IPS DF 6.9 (cell line): ENCODE data around the gene GAS6.
A peak's percentile ranks its signal among the peaks of the same experiment; 100 is the strongest.
"Not testable (repeated sequence)": the region's sequence is repeated elsewhere in the genome, so short reads cannot be mapped to it uniquely, and the experiment has no call there.

ENCODE experiments used
- DNase-seq: peaks from one replicate; pipeline ENCODE4 v3.0.0-alpha.2; 2013; ENCODE audit warnings: low read depth, low spot score
- H3K27ac ChIP-seq: one replicate; pipeline ENCODE4 v1.5.1; 2013; ENCODE audit warnings: low read length, control low read depth
- H3K27me3 ChIP-seq: 2 replicates; pipeline ENCODE4 v1.6.1; 2013; ENCODE audit warnings: mild to moderate bottlenecking, low read length; ENCODE audit not compliant: control insufficient read depth, insufficient read depth
- H3K36me3 ChIP-seq: 2 replicates; pipeline ENCODE4 v1.6.1; 2013; ENCODE audit warnings: low read length; ENCODE audit not compliant: control insufficient read depth, insufficient read depth
- H3K4me1 ChIP-seq: 2 replicates; pipeline ENCODE4 v1.6.1; 2013; ENCODE audit warnings: low read length; ENCODE audit not compliant: control insufficient read depth, insufficient read depth
- H3K4me3 ChIP-seq: 2 replicates; pipeline ENCODE4 v1.5.1; 2013; ENCODE audit warnings: mild to moderate bottlenecking, low read length
- H3K9me3 ChIP-seq: 2 replicates; pipeline ENCODE4 v1.6.1; 2013; ENCODE audit warnings: low read length, inconsistent platforms; ENCODE audit not compliant: control insufficient read depth, insufficient read depth
- WGBS: extraction: QIAGEN DNeasy Blood & Tissue Kit; methylation state at CpG from one replicate; pipeline ENCODE4 v1.1.7; 2013; ENCODE audit warnings: mixed read lengths, missing lambda C conversion rate; ENCODE audit not compliant: insufficient read length, insufficient coverage; 5-methylcytosine and 5-hydroxymethylcytosine counted together

GAS6 gene

DNA sequence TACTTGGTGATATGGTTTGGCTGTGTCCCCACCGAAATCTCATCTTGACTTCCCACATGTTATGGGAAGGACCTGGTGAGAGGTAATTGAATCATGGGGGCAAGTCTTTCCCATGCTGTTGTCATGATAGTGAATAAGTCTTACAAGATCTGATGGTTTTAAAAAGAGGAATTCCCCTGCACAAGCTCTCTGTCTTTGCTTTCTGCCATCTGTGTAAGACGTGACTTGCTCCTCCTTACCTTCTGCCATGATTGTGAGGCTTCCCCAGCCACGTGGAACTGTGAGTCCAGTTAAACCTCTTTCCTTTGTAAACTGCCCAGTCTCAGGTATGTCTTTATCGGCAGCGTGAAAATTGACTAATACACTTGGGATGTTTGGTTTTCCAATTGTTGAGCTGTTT is 4.0 kb upstream of the GAS6 start:
- H3K4me3 ChIP-seq, H3K27ac ChIP-seq, DNase-seq, H3K4me1 ChIP-seq, H3K9me3 ChIP-seq, H3K36me3 ChIP-seq, H3K27me3 ChIP-seq: not testable (repeated sequence)
- WGBS: no CpG with 5 or more reads among the region's 5 CpGs

GRCh38 chr13:113865427-113865826 is 1.6 kb upstream of the GAS6 start:
- H3K27ac ChIP-seq: no peak overlapping the region
- no peaks in the 10 kb centered on the region for H3K9me3 ChIP-seq
- no peak for DNase-seq
- peaks cover 5% of the 10 kb centered on the region; the same call in 1 of the 2 replicates for H3K27me3 ChIP-seq
- H3K36me3 ChIP-seq: no peaks in the 10 kb centered on the region
- peaks cover 15% of the 10 kb centered on the region for H3K4me1 ChIP-seq
- no peak overlapping the region for H3K4me3 ChIP-seq
- no CpG with 5 or more reads among the region's 4 CpGs for WGBS

DNA sequence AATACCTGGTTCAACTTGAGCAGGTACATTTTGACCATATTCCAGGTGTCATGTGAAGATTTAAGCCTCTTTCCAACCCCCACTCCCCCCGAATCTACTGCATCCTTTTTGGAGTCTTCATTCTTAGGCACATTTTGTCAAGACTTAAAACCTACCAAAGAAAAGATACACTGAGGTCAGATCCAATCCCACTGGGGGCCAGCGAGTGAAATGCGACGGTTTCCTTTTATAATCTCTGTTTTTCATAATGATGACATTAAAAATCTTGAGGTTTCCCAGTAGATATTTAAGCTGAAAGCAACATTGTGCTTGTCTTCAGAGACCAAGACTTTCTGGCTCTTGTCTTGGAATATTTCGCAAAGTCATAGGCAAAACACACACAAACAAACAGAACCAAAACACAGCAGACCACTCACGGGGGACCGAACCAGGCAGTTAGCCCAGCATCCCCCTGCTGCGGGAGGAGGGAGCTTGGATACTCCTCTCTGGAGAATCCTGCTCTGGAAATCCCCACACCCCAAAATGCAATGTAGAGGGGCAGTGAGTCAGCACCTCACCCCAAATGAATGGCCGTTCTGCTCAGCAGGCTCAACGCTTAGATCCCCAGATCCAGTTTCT is 506 bp upstream of the GAS6 start:
- H3K4me3 ChIP-seq: peak overlapping the region; percentile 64; the same call in 1 of the 2 replicates
- DNase-seq: no peak
- no peaks in the 10 kb centered on the region for H3K9me3 ChIP-seq
- WGBS: no CpG with 5 or more reads among the region's 10 CpGs
- no peaks in the 10 kb centered on the region for H3K36me3 ChIP-seq
- H3K27me3 ChIP-seq: peaks cover 5% of the 10 kb centered on the region; the same call in 1 of the 2 replicates
- no peak overlapping the region for H3K27ac ChIP-seq
- H3K4me1 ChIP-seq: peaks cover 18% of the 10 kb centered on the region

DNA sequence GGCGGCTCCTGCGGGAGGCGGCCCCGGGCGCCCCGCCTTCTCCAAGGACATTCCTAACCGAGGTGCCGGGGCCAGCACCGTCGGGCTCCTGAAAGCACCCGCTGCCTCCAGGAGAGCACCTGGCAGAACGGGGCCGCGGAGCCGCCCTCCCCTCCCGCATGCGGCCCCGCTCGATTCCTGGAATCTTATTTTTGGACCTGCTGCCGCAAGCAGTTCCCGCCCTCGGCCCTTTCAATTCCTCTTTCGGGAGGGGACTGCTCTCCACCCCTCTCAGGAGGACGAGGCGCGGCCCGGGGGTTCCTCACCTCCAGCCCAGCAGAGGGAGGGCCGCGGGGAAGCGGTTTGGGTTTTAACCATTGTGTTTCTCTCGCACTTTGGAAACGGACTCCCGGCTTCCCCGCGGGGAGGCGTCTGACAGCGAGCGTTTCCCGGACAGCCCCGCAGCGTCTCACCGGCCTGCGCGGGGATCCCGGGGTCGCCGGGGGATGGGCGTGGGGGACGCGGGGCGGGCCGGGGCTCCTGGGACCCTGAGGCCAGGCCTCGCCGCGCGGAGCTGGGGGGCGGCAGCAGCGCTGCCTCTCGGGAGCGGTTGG is 849 bp downstream of the GAS6 start:
- H3K4me1 ChIP-seq: peaks cover 19% of the 10 kb centered on the region
- no peaks in the 10 kb centered on the region for H3K9me3 ChIP-seq
- WGBS: no CpG with 5 or more reads among the region's 60 CpGs
- peaks cover 5% of the 10 kb centered on the region; the same call in 1 of the 2 replicates for H3K27me3 ChIP-seq
- no peaks in the 10 kb centered on the region; the same call in 1 of the 2 replicates for H3K36me3 ChIP-seq
- peak overlapping the region; percentile 64; the same call in 1 of the 2 replicates for H3K4me3 ChIP-seq
- no peak for DNase-seq
- H3K27ac ChIP-seq: no peak overlapping the region

DNA sequence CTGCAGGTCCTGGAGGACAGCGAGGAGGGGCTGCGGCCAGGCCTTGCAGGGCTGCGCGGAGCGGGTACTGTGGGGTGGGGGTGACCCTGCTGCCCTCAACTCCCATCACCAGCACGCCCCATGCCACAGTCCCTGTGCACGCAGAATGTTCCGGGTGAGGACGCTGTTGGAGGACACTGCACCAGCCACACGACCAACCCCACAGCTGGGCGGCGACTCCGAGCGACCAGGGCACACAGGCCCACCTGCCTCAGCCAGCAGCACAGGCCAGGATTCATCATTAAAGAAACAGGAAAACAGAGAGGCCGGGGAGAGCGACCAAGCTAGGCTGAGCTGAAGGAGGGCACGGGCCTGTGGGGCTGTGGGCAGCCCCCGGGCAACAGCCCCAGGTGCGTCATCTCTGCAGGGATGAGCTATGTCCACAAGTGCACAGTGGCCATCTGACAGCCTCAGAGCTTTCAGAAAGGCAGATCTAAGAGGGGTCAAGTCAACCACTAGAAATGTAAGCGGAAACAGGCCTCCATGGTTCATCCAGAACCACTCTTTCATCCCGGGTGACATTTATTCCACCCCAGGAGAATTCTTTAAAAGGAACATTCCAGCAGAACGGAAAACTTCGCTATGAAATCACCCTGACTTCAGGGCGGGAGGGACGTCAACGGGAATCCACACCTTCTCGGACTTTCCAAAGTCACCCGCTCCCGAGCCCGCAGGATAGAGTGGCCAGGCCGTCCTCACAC is 1.5 kb downstream of the GAS6 start:
- Histone ChIP-seq H3K4me3 (no peak overlapping the region), H3K27me3 (peaks cover 5% of the 10 kb centered on the region; the same call in 1 of the 2 replicates), H3K36me3 (no peaks in the 10 kb centered on the region; the same call in 1 of the 2 replicates), H3K27ac (no peak overlapping the region), H3K9me3 (no peaks in the 10 kb centered on the region), H3K4me1 (peaks cover 19% of the 10 kb centered on the region)
- DNase-seq: no peak
- no CpG with 5 or more reads among the region's 31 CpGs for WGBS

DNA sequence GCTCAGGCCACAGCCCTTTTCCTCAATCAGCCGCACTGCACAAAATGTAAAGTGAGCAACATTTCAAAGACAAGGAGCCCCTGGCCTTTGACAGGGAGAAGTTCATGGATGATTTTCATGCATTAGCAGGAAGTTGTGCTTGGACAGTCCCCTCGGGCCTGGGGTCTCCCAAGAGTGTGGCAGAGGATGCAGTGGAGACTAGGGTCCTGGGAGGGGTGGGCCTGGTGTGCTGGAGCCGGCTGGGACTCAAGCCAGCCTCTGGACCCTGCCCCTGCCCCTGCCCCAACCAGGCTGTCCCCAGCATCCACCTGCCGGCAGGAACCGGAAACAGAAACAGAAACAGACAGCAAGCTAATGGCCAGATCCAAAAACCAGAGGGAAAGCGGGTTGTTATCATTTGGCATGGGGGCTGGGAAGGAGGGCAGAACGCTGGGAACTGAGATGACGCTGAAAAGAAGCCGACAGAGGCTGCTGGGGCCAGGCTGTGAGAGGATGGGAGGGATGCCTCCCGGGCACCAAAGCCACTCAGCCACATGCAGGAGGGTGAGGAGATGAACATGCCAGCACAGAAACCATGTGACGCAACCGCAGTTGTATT is 2.3 kb downstream of the GAS6 start:
- peaks cover 5% of the 10 kb centered on the region; the same call in 1 of the 2 replicates for H3K27me3 ChIP-seq
- H3K4me1 ChIP-seq: peaks cover 19% of the 10 kb centered on the region
- no peaks in the 10 kb centered on the region for H3K9me3 ChIP-seq
- no peak overlapping the region for H3K4me3 ChIP-seq
- no peak for DNase-seq
- no CpG with 5 or more reads among the region's 12 CpGs for WGBS
- no peaks in the 10 kb centered on the region; the same call in 1 of the 2 replicates for H3K36me3 ChIP-seq
- H3K27ac ChIP-seq: no peak overlapping the region

DNA sequence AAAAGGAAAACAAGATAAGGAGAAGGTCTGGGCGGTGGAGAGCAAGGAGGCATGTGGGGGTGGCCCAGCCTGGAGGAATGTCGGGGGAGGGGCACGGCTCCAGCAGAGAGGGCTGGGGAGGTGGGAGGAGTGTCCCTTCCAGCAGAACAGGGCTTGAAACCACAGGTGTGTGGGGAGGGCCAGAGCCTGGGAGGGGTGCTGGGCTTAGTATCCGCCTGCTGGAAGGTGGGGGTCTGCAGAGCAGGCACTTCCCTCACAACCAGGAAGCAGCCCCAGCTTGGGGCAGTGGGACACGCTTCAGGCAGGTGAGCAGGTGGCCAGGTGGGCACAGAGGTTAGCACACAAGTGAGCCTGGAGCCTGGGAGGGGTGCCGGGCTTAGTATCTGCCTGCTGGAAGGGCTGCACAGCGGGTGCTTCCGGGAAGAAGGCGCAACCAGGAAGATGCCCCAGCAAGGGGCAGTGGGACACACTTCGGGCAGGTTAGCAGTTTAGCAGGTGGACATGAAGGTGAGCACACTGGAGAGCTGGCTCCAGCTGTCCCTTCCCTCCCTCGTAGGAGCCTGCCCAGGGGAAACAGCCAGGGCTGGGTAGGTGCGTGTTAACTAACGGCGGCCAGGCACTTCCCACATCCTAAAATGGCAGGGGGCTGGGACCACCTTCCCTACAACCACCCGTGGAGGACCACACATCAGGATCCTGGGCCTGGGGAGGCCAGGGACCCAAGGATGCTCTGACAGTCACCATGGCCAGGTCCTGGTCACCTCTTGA is 3.0 kb downstream of the GAS6 start:
- H3K27me3 ChIP-seq: peaks cover 5% of the 10 kb centered on the region; the same call in 1 of the 2 replicates
- no peak for DNase-seq
- H3K4me1 ChIP-seq: peaks cover 19% of the 10 kb centered on the region
- no CpG with 5 or more reads among the region's 15 CpGs for WGBS
- H3K36me3 ChIP-seq: no peaks in the 10 kb centered on the region; the same call in 1 of the 2 replicates
- H3K4me3 ChIP-seq: no peak overlapping the region
- no peak overlapping the region for H3K27ac ChIP-seq
- no peaks in the 10 kb centered on the region for H3K9me3 ChIP-seq

- H3K27ac ChIP-seq: peak overlapping the region; percentile 2
- H3K4me3 ChIP-seq: no peak overlapping the region
- no peaks in the 10 kb centered on the region; the same call in 1 of the 2 replicates for H3K36me3 ChIP-seq
- H3K9me3 ChIP-seq: no peaks in the 10 kb centered on the region
- no peak for DNase-seq
- peaks cover 5% of the 10 kb centered on the region; the same call in 1 of the 2 replicates for H3K27me3 ChIP-seq
- no CpG with 5 or more reads among the region's 12 CpGs for WGBS
- peaks cover 19% of the 10 kb centered on the region for H3K4me1 ChIP-seq
These were observed 3.7 kb downstream of the GAS6 start for GRCh38 chr13:113860051-113860664.

GRCh38 chr13:113859311-113860050 is 4.4 kb downstream of the GAS6 start:
- peaks cover 3% of the 10 kb centered on the region; the same call in 1 of the 2 replicates for H3K27me3 ChIP-seq
- peak overlapping the region; percentile 2 for H3K27ac ChIP-seq
- peaks cover 19% of the 10 kb centered on the region for H3K4me1 ChIP-seq

More at GRCh38 chr13:113859311-113860050, 4.4 kb downstream of the GAS6 start:
- DNase-seq: no peak
- WGBS: no CpG with 5 or more reads among the region's 4 CpGs
- no peaks in the 10 kb centered on the region; the same call in 1 of the 2 replicates for H3K36me3 ChIP-seq
- H3K9me3 ChIP-seq: no peaks in the 10 kb centered on the region
- no peak overlapping the region for H3K4me3 ChIP-seq
